ENCODE measurements around the gene PCSK5.

Gene PCSK5

DNA sequence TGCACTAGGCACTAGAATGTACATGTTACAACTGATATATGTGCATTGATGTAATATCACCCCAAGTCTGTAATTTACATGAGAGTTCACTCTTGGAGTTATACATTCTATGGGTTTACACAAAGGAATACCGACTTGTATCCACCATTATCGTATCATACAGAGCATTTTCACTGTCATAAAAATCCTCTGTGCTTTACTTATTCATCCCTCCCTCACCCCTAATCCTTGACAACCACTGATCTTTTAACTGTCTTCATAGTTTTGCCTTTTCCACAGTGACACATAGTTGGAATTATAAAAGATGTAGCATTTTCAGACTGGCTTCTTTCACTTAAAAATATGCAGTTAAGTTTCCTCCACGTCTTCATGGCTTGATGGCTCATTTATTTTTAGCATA, 514.9 kb downstream of the PCSK5 start:
- DNase-seq = no peak

DNA sequence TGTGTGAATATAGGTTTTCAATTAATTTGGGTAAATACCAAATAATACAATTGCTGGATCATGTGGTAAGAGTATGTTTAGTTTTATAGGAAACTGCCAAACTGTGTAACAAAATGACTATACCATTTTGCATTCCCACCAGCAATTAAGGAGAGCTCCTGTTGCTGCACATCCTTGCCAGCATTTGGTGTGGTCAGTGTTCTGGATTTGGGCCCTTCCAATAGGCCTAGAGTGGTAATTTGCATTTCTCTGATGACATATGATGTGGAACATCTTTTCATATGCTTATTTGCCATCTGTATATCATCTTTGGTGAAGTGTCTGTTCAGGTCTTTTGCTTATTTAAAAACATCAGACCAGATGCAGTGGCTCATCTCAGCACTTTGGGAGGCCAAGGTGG, 515.4 kb downstream of the PCSK5 start:
- no peak for DNase-seq
